ENCODE results near the gene PARN. TPM values are rescaled to one million over a fixed set of nuclear protein-coding genes. Genes with fewer than 3 reads are reported as not detected.
"Not testable (repeated sequence)": the region's sequence is repeated elsewhere in the genome, so short reads cannot be mapped to it uniquely, and the experiment has no call there.

PARN gene
- total and polyA plus RNA-seq, 3 donors from 2014 or later: 43.5 to 67.2 (median 47.6) TPM

- H3K27me3 ChIP-seq; DNase-seq; H3K36me3 ChIP-seq (ENCODE audit: low read depth, missing control alignments); H3K9me3 ChIP-seq; H3K4me1 ChIP-seq; intact Hi-C loops (cut with DNase I; ENCODE audit: low total_unique reads); H3K27ac ChIP-seq; H3K4me3 ChIP-seq: not testable (repeated sequence)
- 76 to 79% methylated on average over 10 to 12 of the region's 12 CpGs for WGBS, 2 donors
These were observed 228.9 kb downstream of the PARN start for GRCh38 chr16:14400978-14401710.

- WGBS, 2 donors: 88 to 89% methylated on average over 22 to 23 of the region's 23 CpGs
- H3K27ac ChIP-seq: no peak overlapping the region
- H3K9me3 ChIP-seq: no peaks in the 10 kb centered on the region
- H3K4me1 ChIP-seq: no peaks in the 10 kb centered on the region
- no peak for TF ChIP-seq POLR2A (IDR thresholded peaks at IDR 0.05)
- TF ChIP-seq CTCF (IDR thresholded peaks at IDR 0.05): no peak
- intact Hi-C loops (cut with DNase I; ENCODE audit: low total_unique reads): no loop called here
- H3K27me3 ChIP-seq: no peaks in the 10 kb centered on the region
- H3K36me3 ChIP-seq (ENCODE audit: low read depth, missing control alignments): no peaks in the 10 kb centered on the region
- no peak overlapping the region for H3K4me3 ChIP-seq
- no peak for DNase-seq
These were observed 229.6 kb downstream of the PARN start for GRCh38 chr16:14400285-14400977.

GRCh38 chr16:14399378-14400284 lies 230.4 kb downstream of the PARN start:
- TF ChIP-seq POLR2A (IDR thresholded peaks at IDR 0.05): no peak
- TF ChIP-seq CTCF (IDR thresholded peaks at IDR 0.05): no peak
- H3K4me3 ChIP-seq: no peak overlapping the region
- no peak for DNase-seq

GRCh38 chr16:14398014-14398717 lies 231.9 kb downstream of the PARN start:
- H3K4me3 ChIP-seq: no peak overlapping the region
- 88 to 89% methylated on average over 8 to 11 of the region's 11 CpGs for WGBS, 2 donors
- TF ChIP-seq POLR2A (IDR thresholded peaks at IDR 0.05) (no peak), CTCF (IDR thresholded peaks at IDR 0.05) (no peak)
- intact Hi-C loops (cut with DNase I; ENCODE audit: low total_unique reads): no loop called here
- H3K27me3 ChIP-seq: no peaks in the 10 kb centered on the region
- no peak for DNase-seq
- H3K9me3 ChIP-seq: no peaks in the 10 kb centered on the region
- no peaks in the 10 kb centered on the region for H3K36me3 ChIP-seq (ENCODE audit: low read depth, missing control alignments)
- H3K4me1 ChIP-seq: no peaks in the 10 kb centered on the region
- H3K27ac ChIP-seq: no peak overlapping the region

More at GRCh38 chr16:14399378-14400284, 230.4 kb downstream of the PARN start:
- H3K27ac ChIP-seq: no peak overlapping the region
- no peaks in the 10 kb centered on the region for H3K9me3 ChIP-seq
- no peaks in the 10 kb centered on the region for H3K36me3 ChIP-seq (ENCODE audit: low read depth, missing control alignments)
- no peaks in the 10 kb centered on the region for H3K4me1 ChIP-seq
- WGBS, 2 donors: 77% methylated on average over 24 to 25 of the region's 25 CpGs
- intact Hi-C loops (cut with DNase I; ENCODE audit: low total_unique reads): no loop called here
- H3K27me3 ChIP-seq: no peaks in the 10 kb centered on the region

GRCh38 chr16:14395710-14396304 lies 234.3 kb downstream of the PARN start:
- DNase-seq; H3K4me1 ChIP-seq; intact Hi-C loops (cut with DNase I; ENCODE audit: low total_unique reads); H3K27ac ChIP-seq; H3K4me3 ChIP-seq; H3K36me3 ChIP-seq (ENCODE audit: low read depth, missing control alignments); H3K9me3 ChIP-seq; H3K27me3 ChIP-seq: not testable (repeated sequence)
- 31 to 51% methylated on average over 10 of the region's 10 CpGs for WGBS, 2 donors
